CD14-positive monocyte (primary cell): ENCODE measurements around the gene CABCOCO1. TPM values are rescaled to one million over a fixed set of nuclear protein-coding genes. Genes with fewer than 3 reads are reported as not detected.

Experiments used
- DNase-seq, 3 donors: peaks; one replicate each; pipeline ENCODE4 v3.0.0-alpha.2; 2011 to 2022
- H2AFZ ChIP-seq: 2 replicates; pipeline ENCODE4 v1.6.0; 2012; ENCODE audit warnings: mild to moderate bottlenecking, low read depth, low read length, inconsistent platforms; ENCODE audit not compliant: insufficient read depth, poor library complexity, severe bottlenecking
- H3K27ac ChIP-seq, 2 donors: 1 replicate in 1 of 2; 2 replicates in 1 of 2; pipeline ENCODE4 v1.5.1; 2012 to 2013; ENCODE audit warnings: low read length in 2 of 2, control low read depth in 1 of 2, inconsistent platforms in 1 of 2, low read depth in 1 of 2, mild to moderate bottlenecking in 1 of 2
- H3K27me3 ChIP-seq, 2 donors: one replicate each; pipeline versions ENCODE4 v1.6.0 to v1.6.1; 2011 to 2013; ENCODE audit warnings: low read length in 2 of 2; ENCODE audit not compliant: control insufficient read depth in 2 of 2, insufficient read depth in 2 of 2
- H3K36me3 ChIP-seq, 2 donors: replicated peaks in 1 of 2; 1 replicate in 1 of 2; 2 replicates in 1 of 2; pipeline versions ENCODE4 v1.5.1 to v1.6.1; 2012 to 2013; ENCODE audit warnings: low read length in 2 of 2, control low read depth in 1 of 2, inconsistent platforms in 1 of 2, mild to moderate bottlenecking in 1 of 2; ENCODE audit not compliant: insufficient read depth in 2 of 2, control insufficient read depth in 1 of 2
- H3K4me1 ChIP-seq, 2 donors: 1 replicate in 1 of 2; 2 replicates in 1 of 2; pipeline versions ENCODE4 v1.5.1 to v1.6.1; 2012 to 2013; ENCODE audit warnings: low read length in 2 of 2, control low read depth in 1 of 2, inconsistent platforms in 1 of 2, mild to moderate bottlenecking in 1 of 2, moderate library complexity in 1 of 2; ENCODE audit not compliant: insufficient read depth in 2 of 2, control insufficient read depth in 1 of 2
- H3K4me2 ChIP-seq: replicated peaks from 2 replicates; pipeline ENCODE3; 2012; ENCODE audit warnings: low read length, moderate library complexity, mild to moderate bottlenecking; ENCODE audit not compliant: poor library complexity, severe bottlenecking; ENCODE audit errors: extremely low read depth
- H3K4me3 ChIP-seq, 3 experiments: fragments of 200-600 bp in 1 of 3; sonication (generic) in 1 of 3; replicated peaks in 1 of 3; 1 replicate in 2 of 3; 2 replicates in 1 of 3; pipeline ENCODE4 v1.5.1; 2011 to 2013; ENCODE audit warnings: low read length in 3 of 3, mild to moderate bottlenecking in 3 of 3, control low read depth in 2 of 3, low read depth in 2 of 3, inconsistent platforms in 1 of 3, moderate library complexity in 1 of 3
- H3K79me2 ChIP-seq: 2 replicates; pipeline ENCODE4 v1.6.0; 2012; ENCODE audit warnings: mild to moderate bottlenecking, control low read depth, inconsistent platforms, low read length, moderate library complexity; ENCODE audit not compliant: insufficient read depth
- H3K9ac ChIP-seq: 2 replicates; pipeline ENCODE4 v1.6.0; 2017; ENCODE audit warnings: low read length, mild to moderate bottlenecking; ENCODE audit not compliant: insufficient read depth, poor library complexity, severe bottlenecking
- H3K9me3 ChIP-seq, 2 donors: replicated peaks in 1 of 2; 1 replicate in 1 of 2; 2 replicates in 1 of 2; pipeline versions ENCODE4 v1.5.1 to v1.6.1; 2012 to 2013; ENCODE audit warnings: low read length in 2 of 2, control low read depth in 1 of 2; ENCODE audit not compliant: control insufficient read depth in 1 of 2, insufficient read depth in 1 of 2
- H4K20me1 ChIP-seq: 2 replicates; pipeline ENCODE4 v1.6.0; 2012; ENCODE audit warnings: mild to moderate bottlenecking, low read length, control low read depth, moderate library complexity; ENCODE audit not compliant: insufficient read depth
- H3K27ac Mint-ChIP-seq, 7 donors: one replicate each; pipeline ENCODE4 v1.8.0; 2020; ENCODE audit warnings: mild to moderate bottlenecking in 7 of 7, mixed read lengths in 7 of 7, moderate library complexity in 6 of 7, inconsistent platforms in 2 of 7
- H3K27me3 Mint-ChIP-seq, 3 donors: one replicate each; pipeline ENCODE4 v1.8.0; 2021 to 2022; ENCODE audit warnings: low read depth in 3 of 3, mild to moderate bottlenecking in 3 of 3, mixed read lengths in 3 of 3, moderate library complexity in 3 of 3, inconsistent platforms in 1 of 3
- H3K36me3 Mint-ChIP-seq, 2 donors: one replicate each; pipeline ENCODE4 v1.8.0; 2020; ENCODE audit warnings: mixed read lengths in 2 of 2, inconsistent platforms in 1 of 2, mild to moderate bottlenecking in 1 of 2
- H3K4me1 Mint-ChIP-seq: one replicate; pipeline ENCODE4 v1.8.0; 2020; ENCODE audit warnings: mild to moderate bottlenecking, mixed read lengths
- H3K4me3 Mint-ChIP-seq, 2 donors: one replicate each; pipeline ENCODE4 v1.8.0; 2020; ENCODE audit warnings: mild to moderate bottlenecking in 2 of 2, mixed read lengths in 2 of 2, moderate library complexity in 1 of 2
- H3K9me3 Mint-ChIP-seq, 7 donors: one replicate each; pipeline ENCODE4 v1.8.0; 2020 to 2022; ENCODE audit warnings: mixed read lengths in 7 of 7, mild to moderate bottlenecking in 6 of 7, moderate library complexity in 6 of 7, inconsistent platforms in 2 of 7
- WGBS: methylation state at CpG from one replicate; pipeline ENCODE4 v1.1.5; 2013; ENCODE audit warnings: missing lambda C conversion rate; ENCODE audit not compliant: insufficient coverage; 5-methylcytosine and 5-hydroxymethylcytosine counted together
- intact Hi-C, 2 donors: fragments of 100-400 bp; cut with micrococcal nuclease; formaldehyde crosslinking; loops; one replicate each; pipeline versions ENCODE4 v1.15.0 to v1.15.1; 2023
- polyA plus RNA-seq, 3 donors: library from polyadenylated mRNA; depleted of rRNA in 1 of 3; unstranded in 2 of 3; stranded (reverse) in 1 of 3; fragments of 300-500 nt in 2 of 3; fragments of >200 nt in 1 of 3; fragmentation: Illumina TruSeq in 2 of 3; gene quantifications; 1 replicate in 2 of 3; 2 replicates in 1 of 3; pipeline ENCODE4 v1.2.3, GENCODE V29; 2012 to 2021
- TF ChIP-seq, protein P1 (sequence below): fragments of 200-600 bp; IDR thresholded peaks from one replicate; pipeline ENCODE4 v1.8.0; 2022; ENCODE audit warnings: antibody characterized with exemption, mild to moderate bottlenecking

Gene CABCOCO1
- polyA plus RNA-seq, 3 donors, result not detected

- intact Hi-C loops, result no loop called here
- no peak overlapping the region for H3K27ac ChIP-seq
- H3K36me3 Mint-ChIP-seq, result no peaks in the 10 kb centered on the region
These were observed 150.2 kb downstream of the CABCOCO1 start for GRCh38 chr10:61812920-61813319.

GRCh38 chr10:61814160-61814559 lies 151.4 kb downstream of the CABCOCO1 start:
- Mint-ChIP-seq H3K27ac (no peak overlapping the region), H3K9me3 (peaks cover 0 to 2% (median 0%) of the 10 kb centered on the region in 7 donors), H3K4me3 (no peak overlapping the region), H3K4me1 (no peaks in the 10 kb centered on the region), H3K36me3 (no peaks in the 10 kb centered on the region), H3K27me3 (peaks cover 0 to 1% (median 0%) of the 10 kb centered on the region in 3 donors)
- 100% methylated on average over 1 of the region's 2 CpGs for WGBS
- Histone ChIP-seq H3K4me3 (no peak overlapping the region), H3K79me2 (no peaks in the 10 kb centered on the region), H3K9me3 (no peaks in the 10 kb centered on the region), H4K20me1 (no peaks in the 10 kb centered on the region), H3K4me2 (no peak overlapping the region), H3K9ac (no peak overlapping the region), H2AFZ (no peak overlapping the region), H3K27me3 (no peaks in the 10 kb centered on the region), H3K36me3 (no peaks in the 10 kb centered on the region), H3K4me1 (no peaks in the 10 kb centered on the region), H3K27ac (no peak overlapping the region)
- intact Hi-C loops, result no loop called here
- DNase-seq, result no peak
- TF ChIP-seq, protein P1, sequence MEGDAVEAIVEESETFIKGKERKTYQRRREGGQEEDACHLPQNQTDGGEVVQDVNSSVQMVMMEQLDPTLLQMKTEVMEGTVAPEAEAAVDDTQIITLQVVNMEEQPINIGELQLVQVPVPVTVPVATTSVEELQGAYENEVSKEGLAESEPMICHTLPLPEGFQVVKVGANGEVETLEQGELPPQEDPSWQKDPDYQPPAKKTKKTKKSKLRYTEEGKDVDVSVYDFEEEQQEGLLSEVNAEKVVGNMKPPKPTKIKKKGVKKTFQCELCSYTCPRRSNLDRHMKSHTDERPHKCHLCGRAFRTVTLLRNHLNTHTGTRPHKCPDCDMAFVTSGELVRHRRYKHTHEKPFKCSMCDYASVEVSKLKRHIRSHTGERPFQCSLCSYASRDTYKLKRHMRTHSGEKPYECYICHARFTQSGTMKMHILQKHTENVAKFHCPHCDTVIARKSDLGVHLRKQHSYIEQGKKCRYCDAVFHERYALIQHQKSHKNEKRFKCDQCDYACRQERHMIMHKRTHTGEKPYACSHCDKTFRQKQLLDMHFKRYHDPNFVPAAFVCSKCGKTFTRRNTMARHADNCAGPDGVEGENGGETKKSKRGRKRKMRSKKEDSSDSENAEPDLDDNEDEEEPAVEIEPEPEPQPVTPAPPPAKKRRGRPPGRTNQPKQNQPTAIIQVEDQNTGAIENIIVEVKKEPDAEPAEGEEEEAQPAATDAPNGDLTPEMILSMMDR, result no peak

More at GRCh38 chr10:61812920-61813319, 150.2 kb downstream of the CABCOCO1 start:
- Histone ChIP-seq H3K79me2 (no peaks in the 10 kb centered on the region), H3K9ac (no peak overlapping the region), H2AFZ (no peak overlapping the region), H3K36me3 (no peaks in the 10 kb centered on the region), H3K27me3 (no peaks in the 10 kb centered on the region), H3K4me2 (no peak overlapping the region), H3K4me1 (no peaks in the 10 kb centered on the region), H3K9me3 (no peaks in the 10 kb centered on the region), H3K4me3 (no peak overlapping the region), H4K20me1 (no peaks in the 10 kb centered on the region)
- 97% methylated on average over 3 of the region's 3 CpGs for WGBS
- TF ChIP-seq, protein P1, result no peak
- DNase-seq, result no peak
- H3K9me3 Mint-ChIP-seq, result peaks cover 0 to 2% (median 0%) of the 10 kb centered on the region in 7 donors
- H3K4me3 Mint-ChIP-seq, result no peak overlapping the region
- no peak overlapping the region for H3K27ac Mint-ChIP-seq
- H3K27me3 Mint-ChIP-seq, result peaks cover 0 to 1% (median 0%) of the 10 kb centered on the region in 3 donors
- no peaks in the 10 kb centered on the region for H3K4me1 Mint-ChIP-seq
